ENCODE results near the gene KCNK5. TPM values are rescaled to one million over a fixed set of nuclear protein-coding genes. Genes with fewer than 3 reads are reported as not detected.

KCNK5 gene
- total and polyA plus RNA-seq, 9 of the 15 experiments (the other 6 are each of a cell fraction or from before 2014, with no cell fraction given): 1.5 to 45.8 (median 25.8) TPM

DNA sequence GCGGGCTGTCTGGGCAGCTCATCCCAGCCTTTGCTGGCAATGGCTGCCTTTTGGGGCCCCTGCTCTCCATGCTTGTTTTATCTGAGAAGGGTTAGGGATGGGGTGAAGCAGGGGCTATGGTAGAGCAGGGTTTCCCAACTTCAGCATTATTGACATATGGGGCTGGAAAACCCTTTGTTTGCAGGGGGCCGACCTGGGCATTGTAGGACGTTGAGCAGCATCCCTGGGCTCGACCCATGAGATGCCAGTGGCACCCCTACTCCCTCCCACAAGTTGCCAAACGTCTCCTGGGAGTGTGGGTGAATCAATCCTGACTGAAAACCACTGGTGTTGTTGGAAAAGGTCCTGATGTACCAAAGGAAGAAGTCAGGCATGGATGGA lies 56.9 kb downstream of the KCNK5 start:
- no peak for ATAC-seq
- Histone ChIP-seq H2AFZ (ENCODE audit: low read depth, low read length) (no peak overlapping the region), H3K4me2 (ENCODE audit: insufficient read depth, low read length) (no peak overlapping the region), H3K36me3 (ENCODE audit: control insufficient read depth, insufficient read depth, low read length) (no peaks in the 10 kb centered on the region), H3K9me1 (ENCODE audit: control insufficient read depth, insufficient read depth, low read length) (no peaks in the 10 kb centered on the region), H3K79me2 (ENCODE audit: control insufficient read depth, insufficient read depth, low read length) (no peaks in the 10 kb centered on the region), H3K4me3 (no peak overlapping the region), H3K9ac (ENCODE audit: insufficient read depth in 1 of 2, low read depth in 2 of 2, low read length in 2 of 2) (no peak overlapping the region), H3K9me3 (replicated peaks; ENCODE audit: control insufficient read depth, insufficient read depth, low read depth, low read length) (peaks cover 9% of the 10 kb centered on the region), H3K4me1 (replicated peaks in 1 of 2; ENCODE audit: control insufficient read depth in 2 of 2, insufficient read depth in 2 of 2, low read length in 2 of 2) (no peaks in the 10 kb centered on the region), H3K27ac (ENCODE audit: extremely low read depth, low read depth, low read length) (no peak overlapping the region), H3K27me3 (ENCODE audit: control insufficient read depth in 2 of 2, insufficient read depth in 2 of 2, low read length in 2 of 2) (no peaks in the 10 kb centered on the region; a peak in 2 of 5 replicates), H4K20me1 (replicated peaks; ENCODE audit: control insufficient read depth, insufficient read depth, low read length) (0 out of 2 replicates have a peak, but pooled peaks cover 6% of the 10 kb centered on the region)
- ChIA-PET CTCF (ENCODE audit: low intra/inter-chr PET ratio) (no interaction called here), POLR2A (interaction anchor here (0.6 to 0.8 kb wide), 3 partner anchors 14 to 503 kb away, joined by 3 to 4 read pairs (median 3); no protein-coding TSS in a partner anchor)
- WGBS (ENCODE audit: insufficient coverage, low coverage, missing lambda C conversion rate): 10% methylated on average over 5 of the region's 5 CpGs
- BruUV-seq (replicated peaks): no TSS peak
- no peak for DNase-seq (ENCODE audit: extremely low read depth in 1 of 4, low spot score in 3 of 4)
- intact Hi-C loops (cut with micrococcal nuclease): no loop called here
- no peak for FAIRE-seq
- in situ Hi-C loops (cut with MboI): no loop called here
- TF ChIP-seq HCFC1 (IDR thresholded peaks at IDR 0.05; ENCODE audit: low read depth, low read length) (no peak), ZNF764 (CRISPR knock-in tag; IDR thresholded peaks at IDR 0.05; ENCODE audit: low read depth) (no peak), NFE2L1 (tag; IDR thresholded peaks at IDR 0.05; ENCODE audit: borderline replicate concordance, low read depth) (no peak), HIVEP1 (CRISPR knock-in tag; IDR thresholded peaks at IDR 0.05) (no peak), MAFG (tag; conservative IDR thresholded peaks at IDR 0.05) (no peak), ZBTB49 (CRISPR knock-in tag; IDR thresholded peaks at IDR 0.05; ENCODE audit: borderline replicate concordance) (no peak), ZNF668 (CRISPR knock-in tag; IDR thresholded peaks at IDR 0.05) (no peak), MXI1 (IDR thresholded peaks at IDR 0.05; ENCODE audit: low read depth, low read length) (no peak), ZNF551 (CRISPR knock-in tag; IDR thresholded peaks at IDR 0.05) (no peak), RBM17 (IDR thresholded peaks at IDR 0.05; ENCODE audit: borderline replicate concordance, low read depth, low read length) (no peak), ZNF140 (CRISPR knock-in tag; IDR thresholded peaks at IDR 0.05) (no peak), SIN3B (IDR thresholded peaks at IDR 0.05; ENCODE audit: low read depth) (no peak), ASH1L (IDR thresholded peaks at IDR 0.05; ENCODE audit: borderline replicate concordance, low read depth, partially characterized antibody) (no peak), GTF2A2 (tag; IDR thresholded peaks at IDR 0.05) (no peak), POLR2G (IDR thresholded peaks at IDR 0.05; ENCODE audit: low read depth, low read length) (no peak), ELF2 (CRISPR knock-in tag; IDR thresholded peaks at IDR 0.05) (no peak), CTBP1 (IDR thresholded peaks at IDR 0.05; ENCODE audit: borderline replicate concordance) (no peak), ERF (CRISPR knock-in tag; IDR thresholded peaks at IDR 0.05) (no peak), ZNF436 (CRISPR knock-in tag; IDR thresholded peaks at IDR 0.05) (no peak)
- TF ChIP-seq, protein P1, sequence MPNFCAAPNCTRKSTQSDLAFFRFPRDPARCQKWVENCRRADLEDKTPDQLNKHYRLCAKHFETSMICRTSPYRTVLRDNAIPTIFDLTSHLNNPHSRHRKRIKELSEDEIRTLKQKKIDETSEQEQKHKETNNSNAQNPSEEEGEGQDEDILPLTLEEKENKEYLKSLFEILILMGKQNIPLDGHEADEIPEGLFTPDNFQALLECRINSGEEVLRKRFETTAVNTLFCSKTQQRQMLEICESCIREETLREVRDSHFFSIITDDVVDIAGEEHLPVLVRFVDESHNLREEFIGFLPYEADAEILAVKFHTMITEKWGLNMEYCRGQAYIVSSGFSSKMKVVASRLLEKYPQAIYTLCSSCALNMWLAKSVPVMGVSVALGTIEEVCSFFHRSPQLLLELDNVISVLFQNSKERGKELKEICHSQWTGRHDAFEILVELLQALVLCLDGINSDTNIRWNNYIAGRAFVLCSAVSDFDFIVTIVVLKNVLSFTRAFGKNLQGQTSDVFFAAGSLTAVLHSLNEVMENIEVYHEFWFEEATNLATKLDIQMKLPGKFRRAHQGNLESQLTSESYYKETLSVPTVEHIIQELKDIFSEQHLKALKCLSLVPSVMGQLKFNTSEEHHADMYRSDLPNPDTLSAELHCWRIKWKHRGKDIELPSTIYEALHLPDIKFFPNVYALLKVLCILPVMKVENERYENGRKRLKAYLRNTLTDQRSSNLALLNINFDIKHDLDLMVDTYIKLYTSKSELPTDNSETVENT (CRISPR knock-in tag; IDR thresholded peaks at IDR 0.05): no peak
